Inferior parietal cortex (tissue), 1 donor: Measurements from ENCODE around the gene MTF2.

Experiments used
- DNase-seq: peaks from one replicate; pipeline ENCODE4 v3.0.0-alpha.2; 2016; ENCODE audit errors: extremely low spot score

MTF2 gene

DNA sequence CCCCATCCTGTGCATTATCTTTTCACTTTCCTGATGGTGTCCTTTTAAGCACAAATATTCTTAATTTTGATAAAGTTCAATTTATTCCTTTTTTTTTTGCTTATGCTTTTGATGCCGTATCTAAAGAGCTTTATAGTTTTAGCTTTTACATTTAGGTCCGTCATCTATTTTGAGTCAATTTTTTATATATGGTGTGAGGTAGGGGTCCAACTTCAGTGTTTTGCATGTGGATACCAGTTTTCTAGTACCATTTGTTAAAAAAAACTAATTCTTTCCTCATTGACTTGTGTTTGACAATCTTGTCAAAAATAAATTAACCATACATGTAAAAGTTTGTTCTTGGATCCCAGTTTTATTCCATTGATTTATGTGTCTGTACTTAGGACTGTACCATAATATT is 4.9 kb downstream of the MTF2 start:
- DNase-seq, result no peak

- DNase-seq, result no peak
Observed at GRCh38 chr1:93087532-93087931, 8.4 kb downstream of the MTF2 start.

- no peak for DNase-seq
Observed at GRCh38 chr1:93093332-93094006, 14.4 kb downstream of the MTF2 start.

- DNase-seq, result no peak
Observed at GRCh38 chr1:93095804-93096585, 16.9 kb downstream of the MTF2 start.

DNA sequence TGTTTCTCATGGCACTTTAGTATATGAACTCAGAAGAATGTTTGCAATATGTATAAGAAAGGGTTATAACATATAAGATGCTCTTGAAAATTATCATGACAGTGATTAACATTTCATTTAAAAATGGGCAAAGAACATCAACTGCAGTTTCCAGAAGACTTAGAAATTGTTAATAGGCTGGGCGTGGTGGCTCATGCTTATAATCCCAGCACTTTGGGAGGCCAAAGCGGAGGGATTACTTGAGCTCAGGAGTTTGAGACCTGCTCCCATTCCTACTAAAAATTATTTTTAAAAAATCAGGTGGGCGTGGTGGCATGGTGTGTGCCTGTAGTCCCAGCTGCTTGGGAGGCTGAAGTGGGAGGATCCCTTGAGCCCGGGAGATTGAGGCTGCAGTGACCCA is 23.1 kb downstream of the MTF2 start:
- DNase-seq, result no peak

DNA sequence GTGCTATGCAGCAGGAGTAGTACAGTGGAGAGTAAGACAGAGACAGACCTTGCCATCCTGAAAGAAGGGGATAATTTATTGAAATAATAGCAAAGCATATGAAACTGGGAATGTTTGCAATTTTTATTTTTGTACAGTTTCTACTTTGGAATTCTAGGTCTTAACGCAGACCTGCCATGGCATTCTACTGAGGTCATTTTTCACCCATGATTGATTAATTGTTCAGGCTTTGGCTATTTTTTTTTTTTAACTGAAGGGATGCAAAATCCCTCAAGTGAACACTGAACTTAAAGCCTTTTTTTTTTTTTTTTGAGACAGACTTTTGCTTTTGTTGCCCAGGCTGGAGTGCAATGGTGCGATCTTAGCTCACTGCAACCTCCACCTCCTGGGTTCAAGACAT is 27.1 kb downstream of the MTF2 start:
- DNase-seq, result no peak

DNA sequence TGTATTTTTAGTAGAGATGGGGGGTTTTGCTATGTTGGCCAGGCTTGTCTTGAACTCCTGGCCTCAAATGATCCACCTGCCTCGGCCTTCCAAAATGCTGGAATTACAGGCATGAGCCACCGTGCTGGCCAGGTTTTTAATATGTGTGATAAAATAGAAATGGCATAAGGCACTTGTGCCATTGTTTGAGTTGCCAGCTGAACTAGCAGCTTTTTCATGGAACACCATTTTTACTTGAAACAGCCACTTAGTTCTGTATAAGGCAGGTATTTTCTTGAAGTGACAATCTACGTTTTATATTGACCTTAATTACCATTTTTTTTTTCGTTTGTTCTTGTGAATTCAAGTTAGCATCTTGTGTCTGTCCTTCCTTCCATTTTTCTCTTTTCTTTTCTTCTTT is 28.3 kb downstream of the MTF2 start:
- no peak for DNase-seq

- no peak for DNase-seq
Observed at GRCh38 chr1:93108335-93108734, 29.3 kb downstream of the MTF2 start.

GRCh38 chr1:93109578-93109977 is 30.5 kb downstream of the MTF2 start:
- no peak for DNase-seq

- DNase-seq, result no peak
Observed at GRCh38 chr1:93111065-93111464, 32.0 kb downstream of the MTF2 start.

GRCh38 chr1:93111561-93111960 is 32.5 kb downstream of the MTF2 start:
- DNase-seq, result no peak

- DNase-seq, result no peak
Observed at GRCh38 chr1:93113127-93113526, 34.0 kb downstream of the MTF2 start.

DNA sequence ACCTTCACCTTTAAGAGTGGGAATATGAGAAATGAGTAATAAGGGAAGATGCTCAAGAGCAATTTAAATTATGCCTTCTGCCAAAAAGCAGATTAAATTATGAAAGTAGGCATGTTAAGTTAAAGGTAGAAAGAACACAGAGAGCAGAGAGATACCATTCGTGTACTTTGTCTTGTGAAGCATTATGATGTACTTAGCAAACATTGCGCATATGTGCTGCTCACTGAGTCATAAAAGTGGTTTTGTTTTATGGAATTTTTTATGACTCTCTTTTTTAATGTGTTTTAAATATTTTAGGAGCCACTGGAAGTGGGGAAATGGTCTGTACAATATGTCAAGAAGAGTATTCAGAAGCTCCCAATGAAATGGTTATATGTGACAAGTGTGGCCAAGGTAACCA is 35.3 kb downstream of the MTF2 start:
- no peak for DNase-seq

- DNase-seq, result no peak
Observed at GRCh38 chr1:93120614-93121013, 41.5 kb downstream of the MTF2 start.

DNA sequence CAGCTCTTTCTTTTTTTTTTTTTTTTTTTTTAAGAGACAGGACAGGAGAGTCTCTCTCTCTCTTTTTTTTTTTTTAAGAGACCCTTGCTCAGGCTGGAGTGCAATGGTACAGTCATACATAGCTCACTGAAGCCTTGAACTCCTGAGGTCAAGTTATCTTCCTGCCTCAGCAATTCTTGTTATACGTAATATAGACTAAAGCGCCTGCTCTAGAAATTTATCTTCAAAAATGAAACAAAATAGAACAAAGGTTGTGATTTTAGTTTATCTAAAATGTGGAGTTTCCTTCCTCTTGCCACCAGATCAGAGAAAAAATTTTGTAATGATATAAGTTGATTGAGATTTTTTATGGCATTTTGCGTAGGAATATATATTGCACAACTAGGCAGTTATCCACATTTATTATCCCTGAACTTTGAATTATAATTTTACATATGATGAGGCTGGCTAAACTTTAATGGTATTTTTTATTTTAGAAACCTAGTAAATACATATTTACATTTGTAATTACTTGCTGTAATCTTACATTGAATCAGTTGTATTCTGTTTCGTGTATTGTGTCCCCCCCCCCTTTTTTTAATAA is 44.2 kb downstream of the MTF2 start:
- DNase-seq, result no peak

DNA sequence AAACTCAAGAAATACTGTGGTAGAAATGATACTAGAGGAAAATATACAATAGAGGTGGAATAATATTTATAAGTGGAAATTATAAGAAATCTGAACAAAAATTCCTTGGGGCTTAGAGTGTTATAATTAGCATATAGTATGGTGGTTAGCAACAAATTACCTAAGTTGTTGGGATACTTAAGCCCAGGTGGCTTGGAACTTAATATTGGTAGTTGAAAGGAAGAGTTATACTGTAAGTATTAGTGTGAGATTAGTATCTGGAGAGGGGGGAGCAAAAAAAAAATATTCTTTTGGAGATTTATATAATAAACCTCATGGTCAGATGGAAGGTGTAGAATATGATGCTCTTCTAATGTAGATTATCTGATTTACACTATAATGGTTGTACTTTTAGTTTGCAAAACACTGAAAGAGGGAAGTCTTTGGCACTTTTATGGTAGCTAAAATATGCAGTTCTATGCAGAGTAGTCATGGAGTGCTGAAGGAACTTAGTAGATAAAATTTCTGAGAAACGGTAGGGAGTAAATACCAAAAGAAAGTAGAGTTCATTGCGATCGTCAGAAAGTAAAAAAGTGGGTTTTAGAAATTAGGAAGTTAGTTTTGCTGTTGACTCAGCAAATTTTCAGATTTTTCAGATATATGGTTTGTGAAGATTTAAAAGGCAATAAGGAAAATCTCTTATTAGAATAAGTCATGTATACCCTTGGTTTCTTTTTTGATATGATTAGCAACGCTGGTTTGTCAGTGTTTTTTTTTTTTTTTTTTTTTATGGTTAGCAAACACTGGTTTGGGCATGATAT is 45.7 kb downstream of the MTF2 start:
- DNase-seq, result no peak

- no peak for DNase-seq
Observed at GRCh38 chr1:93129507-93130099, 50.5 kb downstream of the MTF2 start.

DNA sequence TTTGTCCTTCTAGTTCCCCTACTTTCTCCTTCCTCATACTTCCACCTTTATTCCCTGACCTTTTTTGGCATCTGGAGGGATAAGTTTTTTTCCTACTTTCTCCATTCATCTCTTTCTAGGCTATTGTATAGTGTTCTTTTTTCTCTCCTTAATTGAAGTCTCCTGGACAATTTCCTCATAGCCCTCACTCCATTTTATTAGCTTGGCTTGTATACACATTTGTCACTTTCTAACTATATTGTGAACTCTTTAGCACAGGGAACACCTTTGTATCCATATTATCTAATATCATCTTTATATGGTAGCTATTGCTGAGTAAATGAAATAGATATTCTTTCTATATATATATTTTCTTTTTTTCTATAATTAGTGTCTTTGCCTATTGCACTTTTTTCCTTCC is 53.6 kb downstream of the MTF2 start:
- no peak for DNase-seq

GRCh38 chr1:93136445-93136844 is 57.4 kb downstream of the MTF2 start:
- DNase-seq, result no peak

DNA sequence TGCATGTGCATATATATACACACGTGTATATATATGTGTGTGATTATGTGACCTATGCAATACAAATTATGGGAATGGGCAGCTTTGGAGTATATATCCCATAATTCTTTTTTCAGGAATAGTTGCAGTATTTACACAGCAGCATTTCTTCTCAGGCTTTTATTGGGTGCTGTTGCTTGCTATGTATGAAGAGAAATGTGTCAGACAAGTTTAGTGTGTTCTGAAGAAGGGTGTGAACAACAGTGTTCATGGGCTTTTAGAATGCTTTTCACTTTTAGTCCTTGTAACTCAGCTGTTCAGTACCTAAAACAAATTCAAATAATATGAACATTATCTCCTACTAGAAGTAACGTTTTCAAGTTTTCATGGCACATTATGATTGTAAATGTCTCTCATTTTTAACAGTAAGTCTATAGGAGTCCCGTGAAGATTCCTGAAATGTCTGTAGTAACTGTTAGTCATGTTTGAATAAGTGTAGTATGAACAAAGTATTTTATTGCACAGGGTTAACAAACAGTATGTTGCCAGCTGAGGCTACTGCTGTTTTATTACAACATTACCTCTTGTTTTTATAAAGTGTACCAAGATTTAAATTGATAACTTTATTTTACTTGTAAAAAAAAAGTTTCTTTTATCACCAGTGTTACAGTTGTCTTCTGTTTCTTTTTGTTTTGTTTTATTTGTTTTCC is 58.7 kb downstream of the MTF2 start:
- no peak for DNase-seq

- no peak for DNase-seq
Observed at GRCh38 chr1:93140106-93140505, 61.0 kb downstream of the MTF2 start.
